Fibroblast of skin of left quadriceps (primary cell): ENCODE data around the gene GET4.

ENCODE experiments used
- DNase-seq, 2 experiments: peaks; one replicate each; pipeline ENCODE4 v3.0.0-alpha.2; 2013; ENCODE audit warnings: low read depth in 2 of 2

The GET4 gene

GRCh38 chr7:876077-876971 lies at the start of gene GET4:
Gene GET4 (plus strand): TSS chr7:876554. CDS start chr7:876646, 92 bp downstream.
- peak; percentile 95 to 96 for DNase-seq

GRCh38 chr7:828793-829561 lies 47.4 kb upstream of the GET4 start:
- DNase-seq: no peak

DNA sequence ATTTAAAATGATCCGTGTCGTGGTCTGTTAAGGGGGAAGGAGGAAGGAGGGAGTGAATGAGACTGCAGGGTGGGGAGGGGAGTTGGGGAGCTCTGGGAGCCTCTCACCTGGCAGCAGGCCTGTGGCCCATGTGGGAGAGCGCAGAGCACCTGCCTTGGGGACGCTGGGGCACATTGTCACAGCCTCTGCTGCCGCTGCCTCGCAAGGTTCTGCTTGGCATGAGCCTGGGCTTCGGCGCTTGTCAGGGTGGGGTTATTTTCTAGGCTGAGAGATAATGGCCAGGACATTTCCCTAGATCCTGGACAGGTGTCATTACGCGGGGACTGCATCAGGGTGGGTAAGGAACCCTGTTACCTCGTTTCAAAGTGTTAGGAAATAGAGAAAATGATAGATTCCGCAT lies 46.3 kb upstream of the GET4 start:
- DNase-seq: no peak

DNA sequence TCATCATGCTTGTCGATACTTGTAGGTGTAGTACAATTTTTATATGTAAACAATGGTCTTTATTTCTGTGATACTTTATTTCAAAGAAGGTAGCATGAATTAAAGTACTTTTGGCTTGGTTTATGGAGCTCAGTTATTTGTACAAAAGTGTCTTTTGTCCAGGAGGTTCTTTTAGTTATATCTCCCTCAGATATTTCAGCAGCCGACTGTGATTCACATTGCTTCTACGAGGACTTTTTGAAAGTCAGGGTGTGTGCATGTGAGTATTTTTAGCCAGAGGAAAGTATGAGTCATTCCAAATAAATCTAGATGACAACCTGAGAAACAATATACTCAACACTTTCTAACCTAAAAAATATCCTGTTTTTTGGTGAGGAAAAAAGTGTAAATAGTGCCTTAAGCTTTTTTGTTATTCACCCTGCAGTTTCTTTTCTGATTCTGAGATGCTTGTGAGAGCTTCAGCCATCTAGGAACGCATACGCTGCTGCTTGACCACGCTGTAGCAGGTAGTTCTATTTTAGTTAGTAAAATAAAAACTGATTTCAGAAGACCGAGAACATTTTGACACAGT lies 44.7 kb upstream of the GET4 start:
- peak; percentile 72 to 75 for DNase-seq

DNA sequence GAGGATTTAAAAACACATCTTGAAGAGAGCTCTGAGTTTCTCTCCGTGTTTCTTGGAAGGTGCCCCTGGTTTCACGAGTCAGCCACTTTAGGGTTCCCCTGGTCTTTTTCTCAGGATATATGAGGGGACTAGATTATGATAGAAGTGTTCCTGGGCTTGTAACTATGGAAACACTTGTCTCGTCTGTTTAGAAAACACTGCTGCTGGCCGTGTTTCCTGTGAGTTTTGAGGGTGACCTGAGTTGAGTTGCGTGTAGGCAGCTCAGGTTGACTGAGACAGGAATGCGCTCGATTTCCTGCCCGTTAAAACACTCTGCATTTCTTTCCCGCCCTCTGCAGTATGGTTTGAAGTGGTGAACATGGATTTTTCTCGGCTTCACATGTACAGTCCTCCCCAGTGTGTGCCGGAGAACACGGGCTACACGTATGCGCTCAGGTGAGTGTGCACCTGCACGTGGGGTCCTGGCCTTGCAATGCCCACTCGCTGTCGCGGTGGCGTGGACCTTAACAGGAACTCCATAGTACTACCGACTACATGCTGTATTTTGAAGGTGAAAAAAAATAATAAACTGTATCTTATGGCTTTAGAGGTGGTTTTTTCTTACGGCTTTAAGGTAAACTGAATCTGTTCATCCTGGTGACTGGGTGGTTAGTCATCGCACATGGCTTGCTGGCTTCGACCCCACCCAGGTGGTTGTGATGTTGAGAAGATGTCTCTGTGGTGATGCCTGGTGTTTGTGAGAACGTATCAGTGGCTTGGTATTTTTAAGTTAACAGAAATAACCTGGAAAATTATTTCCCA lies 44.0 kb upstream of the GET4 start, which contains the start of gene SUN1:
Gene SUN1 (plus strand): TSS at position 310 of the 801 bp plus-strand sequence. CDS start 49 bp downstream, at position 359.
- no peak for DNase-seq

- no peak for DNase-seq
These were observed 43.4 kb upstream of the GET4 start for GRCh38 chr7:832968-833424.

DNA sequence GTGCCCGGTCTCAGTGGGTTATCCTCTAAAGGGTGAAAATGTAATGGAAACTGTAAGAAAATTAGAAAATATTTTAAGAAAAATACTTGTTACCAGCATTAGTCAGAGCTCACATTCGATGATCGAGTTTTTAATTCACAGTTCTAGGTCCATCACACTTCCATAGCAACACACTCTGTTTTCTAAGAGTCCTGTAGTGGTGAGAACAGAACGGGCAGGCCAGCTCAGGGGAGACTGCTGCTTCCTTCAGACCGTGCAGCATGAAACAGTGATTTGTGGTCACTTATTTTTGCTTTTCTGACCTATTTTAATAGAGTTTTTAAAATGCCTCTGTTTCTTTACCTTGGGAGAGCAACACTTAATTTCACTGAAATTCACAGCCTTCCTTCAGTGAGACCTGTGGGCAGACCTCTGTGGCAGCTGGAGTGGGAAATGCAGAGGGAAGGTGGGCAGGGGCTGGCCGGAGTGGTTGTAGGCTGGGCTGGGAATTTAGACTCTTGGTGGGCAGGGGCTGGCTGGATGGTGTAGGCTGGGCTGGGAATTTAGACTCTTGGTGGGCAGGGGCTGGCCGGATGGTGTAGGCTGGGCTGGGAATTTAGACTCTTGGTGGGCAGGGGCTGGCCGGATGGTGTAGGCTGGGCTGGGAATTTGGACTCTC lies 42.6 kb upstream of the GET4 start:
- no peak for DNase-seq

GRCh38 chr7:834277-834676 lies 42.1 kb upstream of the GET4 start:
- no peak for DNase-seq

GRCh38 chr7:835021-835420 lies 41.3 kb upstream of the GET4 start:
- DNase-seq: no peak

GRCh38 chr7:835485-836401 lies 40.6 kb upstream of the GET4 start:
- no peak for DNase-seq

DNA sequence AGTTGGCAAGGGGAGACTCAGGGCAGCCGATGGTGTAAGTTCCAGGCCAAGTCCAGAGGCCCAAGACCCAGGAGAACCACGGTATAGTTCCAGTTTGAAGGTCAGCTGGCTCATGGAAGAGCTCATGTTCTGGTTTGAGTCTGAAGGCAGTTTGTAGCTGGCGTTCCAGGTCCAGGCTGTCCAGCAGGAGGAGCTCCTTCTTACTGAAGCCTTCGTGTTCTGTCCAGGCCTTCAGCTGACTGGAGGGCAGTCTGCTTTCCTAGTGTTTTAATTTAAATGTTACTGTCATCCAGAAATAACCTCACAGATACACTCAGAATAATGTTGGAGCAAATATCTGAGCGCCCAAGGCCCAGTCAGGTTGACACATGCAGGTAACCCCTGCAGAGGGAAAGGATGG lies 39.9 kb upstream of the GET4 start:
- DNase-seq: no peak

DNA sequence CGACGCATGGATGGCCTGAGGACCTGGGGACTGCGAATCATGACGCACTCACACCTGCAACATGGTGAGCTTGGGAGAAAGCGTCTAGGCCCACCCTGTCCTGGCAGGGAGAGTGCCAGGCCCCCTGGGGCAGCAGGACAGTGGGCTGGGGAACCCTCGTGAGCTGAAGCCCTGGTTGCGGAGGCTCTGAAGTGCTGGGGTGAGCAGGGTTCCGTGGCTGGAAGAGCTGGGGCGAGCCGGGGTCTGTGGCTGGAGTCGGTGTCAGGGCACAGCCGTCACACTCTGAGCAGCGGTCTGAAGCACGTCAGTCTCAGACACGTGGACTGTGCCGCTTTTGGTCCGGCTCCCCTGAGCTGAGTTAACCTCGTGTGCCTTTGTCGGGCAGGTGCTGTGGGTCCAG lies 39.4 kb upstream of the GET4 start:
- DNase-seq: no peak

GRCh38 chr7:840001-840600 lies 36.3 kb upstream of the GET4 start:
- no peak for DNase-seq

DNA sequence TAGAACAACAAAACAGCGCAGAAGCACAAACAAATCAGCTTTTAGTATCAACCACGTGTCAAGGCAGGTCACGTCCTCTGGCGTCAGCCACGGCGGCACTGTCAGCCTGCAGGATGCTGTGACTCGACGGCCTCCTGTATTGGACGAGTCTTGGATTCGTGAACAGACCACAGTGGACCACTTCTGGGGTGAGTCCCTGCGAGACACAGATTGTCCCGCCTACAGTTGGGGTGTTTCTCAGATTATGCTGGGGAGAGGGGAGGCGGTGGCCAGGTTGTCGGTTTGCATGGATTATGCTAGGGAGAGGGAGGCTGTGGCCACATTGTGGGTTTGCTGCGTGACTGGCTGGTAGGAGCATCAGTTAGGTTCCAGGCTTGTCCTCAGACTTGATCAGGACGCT lies 34.4 kb upstream of the GET4 start:
- no peak for DNase-seq

DNA sequence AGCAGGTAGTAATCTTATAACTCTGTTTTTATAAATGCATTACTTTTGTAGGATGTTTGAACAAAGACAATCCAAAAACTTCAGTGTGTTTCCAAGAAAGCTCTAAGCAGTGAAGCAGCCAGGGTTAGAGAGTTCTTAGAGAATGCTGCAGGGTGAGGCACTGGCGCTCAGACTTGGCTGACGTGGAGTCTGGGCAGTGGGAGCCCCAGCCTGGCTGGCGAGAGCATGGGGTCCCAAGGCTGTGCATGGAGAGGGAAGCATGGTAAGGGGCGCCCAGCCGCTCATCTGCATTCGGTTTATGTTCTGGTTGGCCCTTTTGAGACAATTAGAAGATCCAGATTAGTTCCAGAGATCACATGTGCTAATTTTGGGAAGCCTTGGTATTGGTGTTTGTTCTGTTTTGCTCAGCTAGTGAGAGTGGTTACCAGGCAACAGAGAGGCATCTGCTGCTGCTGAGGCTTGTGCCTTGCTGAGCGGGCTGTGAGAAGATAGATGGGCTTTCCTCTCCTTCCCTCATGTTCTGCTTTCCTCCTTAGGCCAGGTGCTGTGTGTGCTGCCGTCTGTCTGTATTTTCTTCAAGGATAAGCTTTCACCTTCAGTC lies 33.8 kb upstream of the GET4 start:
- DNase-seq: no peak

DNA sequence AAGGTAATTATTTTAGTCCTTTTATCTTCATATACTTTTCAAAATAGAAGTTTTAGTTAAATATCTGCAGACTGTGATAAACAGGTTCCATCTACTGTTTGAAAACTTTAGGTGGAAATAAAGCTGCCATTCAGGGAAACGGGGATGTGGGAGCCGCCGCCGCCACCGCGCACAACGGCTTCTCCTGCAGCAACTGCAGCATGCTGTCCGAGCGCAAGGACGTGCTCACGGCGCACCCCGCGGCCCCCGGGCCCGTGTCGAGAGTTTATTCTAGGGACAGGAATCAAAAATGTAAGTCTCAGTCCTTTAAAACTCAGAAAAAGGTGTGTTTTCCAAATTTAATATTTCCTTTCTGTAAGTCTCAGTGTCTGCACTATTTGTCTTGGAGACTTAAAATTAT lies 33.1 kb upstream of the GET4 start:
- DNase-seq: no peak

GRCh38 chr7:844043-844442 lies 32.3 kb upstream of the GET4 start:
- no peak for DNase-seq

- no peak for DNase-seq
These were observed 31.8 kb upstream of the GET4 start for GRCh38 chr7:844514-844913.

DNA sequence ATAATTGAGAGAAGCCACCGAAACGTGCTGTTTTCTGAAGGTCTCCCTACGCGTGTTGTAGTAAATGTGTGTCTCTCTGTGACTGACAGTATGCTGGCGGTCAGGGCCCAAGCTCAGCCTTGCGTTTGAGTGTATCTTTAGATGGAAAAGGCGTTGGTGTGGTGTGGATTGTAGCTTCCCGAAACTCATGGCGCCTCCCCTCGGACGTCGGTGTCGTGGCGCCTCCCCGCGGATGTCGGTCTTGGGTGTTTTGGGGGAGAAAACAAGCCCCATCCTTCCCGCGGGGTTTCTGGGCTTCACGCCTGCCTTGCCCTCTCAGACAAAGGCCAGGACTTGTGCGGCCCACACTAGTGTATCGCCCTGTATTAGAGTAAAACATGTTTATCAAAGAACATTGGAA lies 31.3 kb upstream of the GET4 start:
- DNase-seq: no peak
